Left lung (tissue), 10 donors: ENCODE data around the gene ST6GALNAC3. TPM values are rescaled to one million over a fixed set of nuclear protein-coding genes. Genes with fewer than 3 reads are reported as not detected.

Experiments used
- ATAC-seq: fragments of 200-7000 bp; cut with Tn5 transposase; one replicate; pipeline ENCODE4 v1.9.1; 2020; ENCODE audit warnings: moderate library complexity
- DNase-seq, 4 donors: peaks; one replicate each; pipeline ENCODE4 v3.0.0-alpha.2; 2013 to 2020
- H3K27ac ChIP-seq, 2 donors: fragments of 200-600 bp; sonication (generic) in 1 of 2; one replicate each; pipeline versions ENCODE4 v1.5.0 to v1.8.0; 2020 to 2021
- H3K27me3 ChIP-seq, 2 donors: fragments of 200-600 bp; sonication (generic) in 1 of 2; one replicate each; pipeline versions ENCODE4 v1.5.0 to v1.8.0; 2020 to 2021
- H3K36me3 ChIP-seq, 2 donors: fragments of 200-600 bp; sonication (generic) in 1 of 2; one replicate each; pipeline versions ENCODE4 v1.5.0 to v1.8.0; 2020 to 2021
- H3K4me1 ChIP-seq, 2 donors: fragments of 200-600 bp; one replicate each; pipeline ENCODE4 v1.8.0; 2021
- H3K4me3 ChIP-seq, 2 donors: fragments of 200-600 bp; sonication (generic) in 1 of 2; one replicate each; pipeline versions ENCODE4 v1.5.0 to v1.8.0; 2020 to 2021; ENCODE audit warnings: mild to moderate bottlenecking in 1 of 2
- H3K9me3 ChIP-seq, 2 donors: fragments of 200-600 bp; sonication (generic) in 1 of 2; one replicate each; pipeline versions ENCODE4 v1.5.0 to v1.8.0; 2020 to 2021
- CTCF ChIP-seq, 2 donors: fragments of 200-600 bp; sonication (generic) in 1 of 2; IDR thresholded peaks; one replicate each; pipeline versions ENCODE4 v1.5.0 to v1.8.0; 2021; ENCODE audit warnings: antibody characterized with exemption in 2 of 2
- intact Hi-C, 2 donors: fragments of 100-400 bp; cut with DNase I; formaldehyde crosslinking; loops; one replicate each; pipeline versions ENCODE4 v1.11.2 to v1.14.2; 2022
- polyA plus RNA-seq, 6 donors: library from polyadenylated mRNA; unstranded; fragments of 120-200 nt; gene quantifications; one replicate each; pipeline ENCODE4 v1.2.1, GENCODE V29; 2013; ENCODE audit not compliant: insufficient read length in 6 of 6
- total RNA-seq, 2 donors: library from RNA; stranded (reverse); fragmentation: NEBNext Ultra II Directional; extraction: Animal tissue kit (Norgen Biotek cat#: 25700); gene quantifications; one replicate each; pipeline ENCODE4 v1.2.1, GENCODE V29; 2021
- donor health status: DM: no; HTN: yes; CAD: no.
- donor health status: DM: no; HTN: no; CAD: no.

Gene ST6GALNAC3
- total and polyA plus RNA-seq, 8 donors, result 3.4 to 37.7 (median 30.1) TPM

GRCh38 chr1:76314730-76315129 lies 240.2 kb downstream of the ST6GALNAC3 start:
- ATAC-seq (peak; percentile 26), DNase-seq (no peak)
- TF ChIP-seq CTCF (IDR thresholded peaks at IDR 0.05), result no peak
- H3K4me3 ChIP-seq, result no peak overlapping the region
- H3K27me3 ChIP-seq, result no peaks in the 10 kb centered on the region
- intact Hi-C loops, result no loop called here
- H3K36me3 ChIP-seq, result no peaks in the 10 kb centered on the region
- no peaks in the 10 kb centered on the region for H3K9me3 ChIP-seq
- H3K27ac ChIP-seq, result no peak overlapping the region
- H3K4me1 ChIP-seq, result no peaks in the 10 kb centered on the region

GRCh38 chr1:76317299-76317900 lies 242.9 kb downstream of the ST6GALNAC3 start:
- TF ChIP-seq CTCF (IDR thresholded peaks at IDR 0.05), result no peak
- H3K9me3 ChIP-seq, result no peaks in the 10 kb centered on the region
- H3K4me1 ChIP-seq, result no peaks in the 10 kb centered on the region
- no peaks in the 10 kb centered on the region for H3K27me3 ChIP-seq
- H3K27ac ChIP-seq, result no peak overlapping the region
- H3K36me3 ChIP-seq, result no peaks in the 10 kb centered on the region
- DNase-seq (peak in 2 of 4 donors; percentile 34 to 62), ATAC-seq (no peak)
- intact Hi-C loops, result no loop called here
- no peak overlapping the region for H3K4me3 ChIP-seq

- intact Hi-C loops, result loop anchor here in 1 of 2 donors (10.0 kb wide), 1 partner anchor 794 kb away; no protein-coding TSS in a partner anchor
- Histone ChIP-seq H3K4me1 (peaks cover 0 to 3% of the 10 kb centered on the region in 2 donors), H3K27ac (no peak overlapping the region), H3K36me3 (no peaks in the 10 kb centered on the region), H3K4me3 (no peak overlapping the region), H3K9me3 (no peaks in the 10 kb centered on the region), H3K27me3 (no peaks in the 10 kb centered on the region)
- DNase-seq (peak in 1 of 4 donors; percentile 51), ATAC-seq (peak; percentile 94)
- peak; percentile 80 to 93 for TF ChIP-seq CTCF (IDR thresholded peaks at IDR 0.05)
Measured at GRCh38 chr1:76330991-76331603, 256.6 kb downstream of the ST6GALNAC3 start.

- H3K4me1 ChIP-seq, result peaks cover 0 to 3% of the 10 kb centered on the region in 2 donors
- no peak for DNase-seq
- no peaks in the 10 kb centered on the region for H3K27me3 ChIP-seq
- no peak for TF ChIP-seq CTCF (IDR thresholded peaks at IDR 0.05)
- ATAC-seq, result no peak
- intact Hi-C loops, result loop anchor here in 1 of 2 donors (10.0 kb wide), 1 partner anchor 789 kb away; no protein-coding TSS in a partner anchor
- no peaks in the 10 kb centered on the region for H3K36me3 ChIP-seq
- H3K9me3 ChIP-seq, result no peaks in the 10 kb centered on the region
- no peak overlapping the region for H3K27ac ChIP-seq
- H3K4me3 ChIP-seq, result no peak overlapping the region
Measured at GRCh38 chr1:76335882-76336281, 261.3 kb downstream of the ST6GALNAC3 start.

GRCh38 chr1:76336931-76337371 lies 262.4 kb downstream of the ST6GALNAC3 start:
- peaks cover 0 to 2% of the 10 kb centered on the region in 2 donors for H3K9me3 ChIP-seq
- TF ChIP-seq CTCF (IDR thresholded peaks at IDR 0.05), result no peak
- DNase-seq, result peak; percentile 58 to 85 (median 69)
- no peaks in the 10 kb centered on the region for H3K4me1 ChIP-seq
- H3K27ac ChIP-seq, result no peak overlapping the region
- H3K4me3 ChIP-seq, result no peak overlapping the region
- no peaks in the 10 kb centered on the region for H3K27me3 ChIP-seq
- peak; percentile 87 for ATAC-seq
- intact Hi-C loops, result loop anchor here in 1 of 2 donors (10.0 kb wide), 1 partner anchor 788 kb away; no protein-coding TSS in a partner anchor
- H3K36me3 ChIP-seq, result no peaks in the 10 kb centered on the region
